ENCODE data around the gene RBM48.
A peak's percentile ranks its signal among the peaks of the same experiment; 100 is the strongest.
"Not testable (repeated sequence)": the region's sequence is repeated elsewhere in the genome, so short reads cannot be mapped to it uniquely, and the experiment has no call there.

The RBM48 gene

GRCh38 chr7:92545116-92545515, 16.5 kb downstream of the RBM48 start:
- not testable (repeated sequence) for DNase-seq (ENCODE audit: low spot score)

- no peak for DNase-seq (ENCODE audit: low spot score)
These were observed 18.4 kb downstream of the RBM48 start for GRCh38 chr7:92546856-92547497.

- no peak for DNase-seq (ENCODE audit: low spot score)
These were observed 19.0 kb downstream of the RBM48 start for GRCh38 chr7:92547579-92547978.

- DNase-seq (ENCODE audit: low spot score) = no peak
These were observed 21.6 kb downstream of the RBM48 start for GRCh38 chr7:92550194-92550593.

- no peak for DNase-seq (ENCODE audit: low spot score)
These were observed 28.7 kb downstream of the RBM48 start for GRCh38 chr7:92557249-92557648.

- no peak for DNase-seq (ENCODE audit: low spot score)
These were observed 29.3 kb downstream of the RBM48 start for GRCh38 chr7:92557808-92558362.

- DNase-seq (ENCODE audit: low spot score) = no peak
These were observed 32.0 kb downstream of the RBM48 start for GRCh38 chr7:92560602-92561001.

- no peak for DNase-seq (ENCODE audit: low spot score)
These were observed 34.8 kb downstream of the RBM48 start for GRCh38 chr7:92563345-92563744.

GRCh38 chr7:92567460-92567859, 38.9 kb downstream of the RBM48 start:
- DNase-seq (ENCODE audit: low spot score) = no peak

- DNase-seq (ENCODE audit: low spot score) = no peak
These were observed 40.5 kb downstream of the RBM48 start for GRCh38 chr7:92569137-92569536.

- DNase-seq (ENCODE audit: low spot score) = no peak
These were observed 47.7 kb downstream of the RBM48 start for GRCh38 chr7:92576296-92576695.

GRCh38 chr7:92582948-92583347, 54.4 kb downstream of the RBM48 start:
- DNase-seq (ENCODE audit: low spot score) = no peak

- peak; percentile 30 for DNase-seq (ENCODE audit: low spot score)
These were observed 56.4 kb downstream of the RBM48 start for GRCh38 chr7:92584953-92585352.

GRCh38 chr7:92586403-92586802, 57.8 kb downstream of the RBM48 start:
- DNase-seq (ENCODE audit: low spot score) = peak; percentile 14

GRCh38 chr7:92586841-92587240, 58.2 kb downstream of the RBM48 start:
- DNase-seq (ENCODE audit: low spot score) = peak; percentile 12
